Upper lobe of left lung (tissue), 4 donors: ENCODE results near the gene PHF21A.

Experiments
- POLR2A ChIP-seq, 4 donors: fragments of 450-650 bp; IDR thresholded peaks; one replicate each; pipeline ENCODE4 v1.5.1; 2016 to 2017; ENCODE audit warnings: antibody characterized with exemption in 4 of 4, mild to moderate bottlenecking in 2 of 4
- TF ChIP-seq, protein P1 (sequence below), 6 experiments: fragments of 450-650 bp in 4 of 6; fragments of 200-600 bp in 2 of 6; sonication (generic) in 2 of 6; IDR thresholded peaks; one replicate each; pipeline ENCODE4 v1.5.1; 2016 to 2019; ENCODE audit warnings: antibody characterized with exemption in 6 of 6

- TF ChIP-seq, protein P1, sequence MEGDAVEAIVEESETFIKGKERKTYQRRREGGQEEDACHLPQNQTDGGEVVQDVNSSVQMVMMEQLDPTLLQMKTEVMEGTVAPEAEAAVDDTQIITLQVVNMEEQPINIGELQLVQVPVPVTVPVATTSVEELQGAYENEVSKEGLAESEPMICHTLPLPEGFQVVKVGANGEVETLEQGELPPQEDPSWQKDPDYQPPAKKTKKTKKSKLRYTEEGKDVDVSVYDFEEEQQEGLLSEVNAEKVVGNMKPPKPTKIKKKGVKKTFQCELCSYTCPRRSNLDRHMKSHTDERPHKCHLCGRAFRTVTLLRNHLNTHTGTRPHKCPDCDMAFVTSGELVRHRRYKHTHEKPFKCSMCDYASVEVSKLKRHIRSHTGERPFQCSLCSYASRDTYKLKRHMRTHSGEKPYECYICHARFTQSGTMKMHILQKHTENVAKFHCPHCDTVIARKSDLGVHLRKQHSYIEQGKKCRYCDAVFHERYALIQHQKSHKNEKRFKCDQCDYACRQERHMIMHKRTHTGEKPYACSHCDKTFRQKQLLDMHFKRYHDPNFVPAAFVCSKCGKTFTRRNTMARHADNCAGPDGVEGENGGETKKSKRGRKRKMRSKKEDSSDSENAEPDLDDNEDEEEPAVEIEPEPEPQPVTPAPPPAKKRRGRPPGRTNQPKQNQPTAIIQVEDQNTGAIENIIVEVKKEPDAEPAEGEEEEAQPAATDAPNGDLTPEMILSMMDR (IDR thresholded peaks at IDR 0.05) = no peak
- no peak for TF ChIP-seq POLR2A (IDR thresholded peaks at IDR 0.05)
Measured at GRCh38 chr11:45899086-45899447, 222.2 kb downstream of the PHF21A start.
